HCT116 (cell line): Measurements from ENCODE around the gene SSRP1. TPM values are rescaled to one million over a fixed set of nuclear protein-coding genes. Genes with fewer than 3 reads are reported as not detected.

Experiments
- ATAC-seq: fragments of 200-7000 bp; cut with Tn5 transposase; 2 replicates; pipeline ENCODE4 v1.9.1; 2020; ENCODE audit warnings: mild to moderate bottlenecking, moderate library complexity
- BruUV-seq: library from RNA; stranded (reverse); fragments of 400-500 nt; replicated peaks from 2 replicates; lab custom pipeline; 2021; lab: Mats Ljungman, UMichigan
- CTCF ChIA-PET: fragments of 300-600 bp; sonication (Branson Sonifier 250); formaldehyde crosslinking; loops from one replicate; lab custom pipeline; 2021; ENCODE audit warnings: antibody characterized with exemption; lab: Charles Lee
- POLR2A ChIA-PET: fragments of 300-600, 350-600 bp; sonication (Branson Sonifier 250); formaldehyde crosslinking; loops from one replicate; lab custom pipeline; 2021; ENCODE audit warnings: antibody characterized with exemption; lab: Charles Lee
- RAD21 ChIA-PET, 2 experiments: fragments of 300-600 bp; sonication (Branson Sonifier 250); formaldehyde crosslinking; loops; one replicate each; lab custom pipeline; 2023; ENCODE audit warnings: low total read pairs in 2 of 2; ENCODE audit not compliant: uncharacterized antibody in 2 of 2, unreplicated experiment in 2 of 2, low non-redundant PET in 1 of 2; lab: Charles Lee
- DNase-seq: peaks from one replicate; pipeline ENCODE4 v3.0.0-alpha.2; 2010; ENCODE audit warnings: low read depth, low spot score
- H2AFZ ChIP-seq: fragments of 200-600 bp; shearing (Covaris generic), sonication (generic); 2 replicates; pipeline ENCODE4 v1.6.1; 2017; ENCODE audit warnings: low read depth, mixed run types, mixed read lengths, antibody characterized with exemption, low read length; ENCODE audit not compliant: poor library complexity, severe bottlenecking
- H3K27ac ChIP-seq: 2 replicates; pipeline ENCODE4 v1.5.1; 2012; ENCODE audit warnings: low read depth, low read length
- H3K27me3 ChIP-seq: fragments of 200-600 bp; sonication (generic); 2 replicates; pipeline ENCODE4 v1.6.1; 2016; ENCODE audit warnings: mixed run types, low read length, mixed read lengths; ENCODE audit not compliant: insufficient read depth
- H3K36me3 ChIP-seq, 2 experiments: fragments of 200-500 bp in 1 of 2; fragments of 200-600 bp in 1 of 2; sonication (Bioruptor generic) in 1 of 2; sonication (generic) in 1 of 2; 2 replicates each; pipeline versions ENCODE4 v1.5.1 to v1.6.1; 2014 to 2016; ENCODE audit warnings: low read length in 2 of 2, inconsistent platforms in 1 of 2, mixed read lengths in 1 of 2, mixed run types in 1 of 2; ENCODE audit not compliant: insufficient read depth in 2 of 2, control insufficient read depth in 1 of 2
- H3K4me1 ChIP-seq, 2 experiments: fragments of 200-600 bp in 1 of 2; sonication (generic) in 1 of 2; 2 replicates each; pipeline versions ENCODE4 v1.5.1 to v1.6.1; 2012 to 2017; ENCODE audit warnings: low read length in 2 of 2, inconsistent platforms in 1 of 2, mild to moderate bottlenecking in 1 of 2, mixed read lengths in 1 of 2, mixed run types in 1 of 2, moderate library complexity in 1 of 2; ENCODE audit not compliant: insufficient read depth in 2 of 2, control insufficient read depth in 1 of 2
- H3K4me2 ChIP-seq: fragments of 200-600 bp; sonication (generic); 2 replicates; pipeline ENCODE4 v1.6.1; 2017; ENCODE audit warnings: mixed run types, low read length, mixed read lengths
- H3K4me3 ChIP-seq, 2 experiments: fragments of 200-600 bp in 1 of 2; sonication (generic) in 1 of 2; replicated peaks in 1 of 2; 2 replicates each; pipeline ENCODE4 v1.5.1; 2011 to 2016; ENCODE audit warnings: low read length in 2 of 2, control low read depth in 1 of 2, low read depth in 1 of 2, mild to moderate bottlenecking in 1 of 2, mixed read lengths in 1 of 2, mixed run types in 1 of 2
- H3K79me2 ChIP-seq: fragments of 200-600 bp; sonication (generic); 2 replicates; pipeline ENCODE4 v1.6.1; 2017; ENCODE audit warnings: mild to moderate bottlenecking, mixed run types, low read length, moderate library complexity, mixed read lengths; ENCODE audit not compliant: insufficient read depth
- H3K9ac ChIP-seq: fragments of 200-600 bp; sonication (generic); 2 replicates; pipeline ENCODE4 v1.6.1; 2016; ENCODE audit warnings: low read length, mixed read lengths
- H3K9me2 ChIP-seq: fragments of 200-600 bp; sonication (generic), shearing (Covaris generic); 2 replicates; pipeline ENCODE4 v1.6.1; 2017; ENCODE audit warnings: mixed run types, mild to moderate bottlenecking, moderate library complexity; ENCODE audit not compliant: insufficient read depth
- H3K9me3 ChIP-seq, 2 experiments: fragments of 200-500 bp in 1 of 2; fragments of 200-600 bp in 1 of 2; sonication (Bioruptor generic) in 1 of 2; sonication (generic) in 1 of 2; 2 replicates each; pipeline ENCODE4 v1.6.1; 2014 to 2017; ENCODE audit warnings: low read length in 2 of 2, mixed read lengths in 2 of 2, inconsistent platforms in 1 of 2, low read depth in 1 of 2, mild to moderate bottlenecking in 1 of 2, mixed run types in 1 of 2, moderate library complexity in 1 of 2; ENCODE audit not compliant: control insufficient read depth in 1 of 2, insufficient read depth in 1 of 2
- H4K20me1 ChIP-seq: fragments of 200-600 bp; sonication (generic), shearing (Covaris generic); 2 replicates; pipeline ENCODE4 v1.6.1; 2017; ENCODE audit warnings: mixed run types, mild to moderate bottlenecking, moderate library complexity; ENCODE audit not compliant: insufficient read depth
- CEBPB ChIP-seq: IDR thresholded peaks from 2 replicates; pipeline ENCODE4 v1.6.1; 2012; ENCODE audit warnings: low read depth
- ELF1 ChIP-seq: IDR thresholded peaks from 2 replicates; pipeline ENCODE4 v1.6.1; 2012; ENCODE audit warnings: low read depth, borderline replicate concordance
- EZH2phosphoT487 ChIP-seq: fragments of 200-600 bp; IDR thresholded peaks from 2 replicates; pipeline ENCODE4 v1.6.1; 2018; ENCODE audit warnings: antibody characterized with exemption, borderline replicate concordance
- FOSL1 ChIP-seq: IDR thresholded peaks from 2 replicates; pipeline ENCODE4 v1.6.1; 2012; ENCODE audit warnings: low read depth
- JUND ChIP-seq: IDR thresholded peaks from 2 replicates; pipeline ENCODE4 v1.6.1; 2012
- POLR2A ChIP-seq: IDR thresholded peaks from 2 replicates; pipeline ENCODE4 v1.7.0; 2011; ENCODE audit warnings: borderline replicate concordance; ENCODE audit not compliant: insufficient read depth, insufficient read length; ENCODE audit errors: extremely low read depth
- POLR2AphosphoS5 ChIP-seq: IDR thresholded peaks from 2 replicates; pipeline ENCODE4 v1.6.1; 2011; ENCODE audit warnings: mild to moderate bottlenecking, low read depth, low read length, moderate library complexity
- RAD21 ChIP-seq: IDR thresholded peaks from 2 replicates; pipeline ENCODE4 v1.6.1; 2012; ENCODE audit warnings: low read depth, mild to moderate bottlenecking
- SIN3A ChIP-seq: IDR thresholded peaks from 2 replicates; pipeline ENCODE4 v1.6.1; 2012; ENCODE audit warnings: low read depth
- SP1 ChIP-seq: IDR thresholded peaks from 2 replicates; pipeline ENCODE4 v1.6.1; 2012; ENCODE audit warnings: low read depth
- SRF ChIP-seq: IDR thresholded peaks from 2 replicates; pipeline ENCODE4 v1.6.1; 2012; ENCODE audit warnings: low read depth
- TCF7L2 ChIP-seq: IDR thresholded peaks from 2 replicates; pipeline ENCODE4 v1.7.0; 2011; ENCODE audit warnings: borderline replicate concordance, inconsistent platforms; ENCODE audit not compliant: insufficient read depth, insufficient read length; ENCODE audit errors: extremely low read depth
- YY1 ChIP-seq: IDR thresholded peaks from 2 replicates; pipeline ENCODE4 v1.6.1; 2011; ENCODE audit warnings: low read length, low read depth, moderate library complexity, mild to moderate bottlenecking; ENCODE audit not compliant: insufficient replicate concordance; ENCODE audit errors: extremely low read depth
- ZFX ChIP-seq: fragments of 450-650 bp; IDR thresholded peaks from 2 replicates; pipeline ENCODE4 v1.6.1; 2017
- ZNF274 ChIP-seq: fragments of 200-500 bp; sonication (Bioruptor generic); IDR thresholded peaks from 2 replicates; pipeline ENCODE4 v1.6.1; 2014; ENCODE audit warnings: mild to moderate bottlenecking, low read depth, low read length, inconsistent platforms
- intact Hi-C: fragments of 100-400 bp; cut with micrococcal nuclease; formaldehyde crosslinking; loops from 2 replicates; pipeline ENCODE4 v1.10.0; 2022
- total RNA-seq: library from RNA; stranded (reverse); gene quantifications from one replicate; pipeline ENCODE4 v1.2.1, GENCODE V29; 2021; ENCODE audit not compliant: unreplicated experiment
- TF ChIP-seq, protein P1 (sequence below): IDR thresholded peaks from 2 replicates; pipeline ENCODE4 v1.6.1; 2011; ENCODE audit warnings: mild to moderate bottlenecking, low read length, moderate library complexity; ENCODE audit not compliant: insufficient replicate concordance; ENCODE audit errors: extremely low read depth
- TF ChIP-seq, protein P2 (sequence below): IDR thresholded peaks from 2 replicates; pipeline ENCODE4 v1.6.1; 2012
- TF ChIP-seq, protein P3 (sequence below): IDR thresholded peaks from 2 replicates; pipeline ENCODE4 v1.6.1; 2012; ENCODE audit warnings: low read depth

Gene SSRP1
- total RNA-seq, 1 experiment from 2014 or later = 260 TPM

DNA sequence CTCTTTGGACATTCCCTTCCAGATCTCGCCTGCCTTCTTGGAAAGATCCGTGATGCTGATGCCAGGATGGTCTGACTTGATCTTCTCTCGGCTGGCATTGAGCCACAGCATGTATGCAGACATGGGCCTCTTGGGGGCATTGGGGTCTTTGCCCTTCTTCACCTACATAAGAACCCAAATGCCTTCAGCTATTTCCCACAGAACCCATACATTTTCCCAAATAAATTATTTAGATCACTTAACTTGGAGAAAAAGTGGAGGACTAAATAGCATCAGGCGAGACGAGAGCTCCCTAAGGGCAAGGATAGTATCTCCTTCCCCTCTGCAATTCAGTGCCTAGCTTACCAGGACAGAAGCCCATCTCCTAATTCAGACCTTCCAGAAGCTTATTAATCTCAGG lies 8.0 kb downstream of the SSRP1 start:
- H3K27ac ChIP-seq = no peak overlapping the region
- no peak overlapping the region for H3K4me3 ChIP-seq
- BruUV-seq = no TSS peak
- H3K36me3 ChIP-seq = peaks cover 46 to 70% of the 10 kb centered on the region in 2 experiments
- no peak overlapping the region for H3K4me2 ChIP-seq
- H3K9me2 ChIP-seq = no peaks in the 10 kb centered on the region
- RAD21 ChIA-PET = no interaction called here
- ATAC-seq (no peak), DNase-seq (no peak)
- TF ChIP-seq JUND = no peak
- no peak for TF ChIP-seq YY1
- no peak for TF ChIP-seq ELF1
- no peak for TF ChIP-seq POLR2AphosphoS5
- TF ChIP-seq SIN3A = no peak
- no peak for TF ChIP-seq EZH2phosphoT487
- no peak for TF ChIP-seq TCF7L2
- TF ChIP-seq, protein P1, sequence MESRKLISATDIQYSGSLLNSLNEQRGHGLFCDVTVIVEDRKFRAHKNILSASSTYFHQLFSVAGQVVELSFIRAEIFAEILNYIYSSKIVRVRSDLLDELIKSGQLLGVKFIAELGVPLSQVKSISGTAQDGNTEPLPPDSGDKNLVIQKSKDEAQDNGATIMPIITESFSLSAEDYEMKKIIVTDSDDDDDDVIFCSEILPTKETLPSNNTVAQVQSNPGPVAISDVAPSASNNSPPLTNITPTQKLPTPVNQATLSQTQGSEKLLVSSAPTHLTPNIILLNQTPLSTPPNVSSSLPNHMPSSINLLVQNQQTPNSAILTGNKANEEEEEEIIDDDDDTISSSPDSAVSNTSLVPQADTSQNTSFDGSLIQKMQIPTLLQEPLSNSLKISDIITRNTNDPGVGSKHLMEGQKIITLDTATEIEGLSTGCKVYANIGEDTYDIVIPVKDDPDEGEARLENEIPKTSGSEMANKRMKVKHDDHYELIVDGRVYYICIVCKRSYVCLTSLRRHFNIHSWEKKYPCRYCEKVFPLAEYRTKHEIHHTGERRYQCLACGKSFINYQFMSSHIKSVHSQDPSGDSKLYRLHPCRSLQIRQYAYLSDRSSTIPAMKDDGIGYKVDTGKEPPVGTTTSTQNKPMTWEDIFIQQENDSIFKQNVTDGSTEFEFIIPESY = no peak
- no peak for TF ChIP-seq POLR2A
- TF ChIP-seq CEBPB = no peak
- TF ChIP-seq RAD21 = no peak
- TF ChIP-seq, protein P2, sequence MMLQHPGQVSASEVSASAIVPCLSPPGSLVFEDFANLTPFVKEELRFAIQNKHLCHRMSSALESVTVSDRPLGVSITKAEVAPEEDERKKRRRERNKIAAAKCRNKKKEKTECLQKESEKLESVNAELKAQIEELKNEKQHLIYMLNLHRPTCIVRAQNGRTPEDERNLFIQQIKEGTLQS = no peak
- TF ChIP-seq, protein P3, sequence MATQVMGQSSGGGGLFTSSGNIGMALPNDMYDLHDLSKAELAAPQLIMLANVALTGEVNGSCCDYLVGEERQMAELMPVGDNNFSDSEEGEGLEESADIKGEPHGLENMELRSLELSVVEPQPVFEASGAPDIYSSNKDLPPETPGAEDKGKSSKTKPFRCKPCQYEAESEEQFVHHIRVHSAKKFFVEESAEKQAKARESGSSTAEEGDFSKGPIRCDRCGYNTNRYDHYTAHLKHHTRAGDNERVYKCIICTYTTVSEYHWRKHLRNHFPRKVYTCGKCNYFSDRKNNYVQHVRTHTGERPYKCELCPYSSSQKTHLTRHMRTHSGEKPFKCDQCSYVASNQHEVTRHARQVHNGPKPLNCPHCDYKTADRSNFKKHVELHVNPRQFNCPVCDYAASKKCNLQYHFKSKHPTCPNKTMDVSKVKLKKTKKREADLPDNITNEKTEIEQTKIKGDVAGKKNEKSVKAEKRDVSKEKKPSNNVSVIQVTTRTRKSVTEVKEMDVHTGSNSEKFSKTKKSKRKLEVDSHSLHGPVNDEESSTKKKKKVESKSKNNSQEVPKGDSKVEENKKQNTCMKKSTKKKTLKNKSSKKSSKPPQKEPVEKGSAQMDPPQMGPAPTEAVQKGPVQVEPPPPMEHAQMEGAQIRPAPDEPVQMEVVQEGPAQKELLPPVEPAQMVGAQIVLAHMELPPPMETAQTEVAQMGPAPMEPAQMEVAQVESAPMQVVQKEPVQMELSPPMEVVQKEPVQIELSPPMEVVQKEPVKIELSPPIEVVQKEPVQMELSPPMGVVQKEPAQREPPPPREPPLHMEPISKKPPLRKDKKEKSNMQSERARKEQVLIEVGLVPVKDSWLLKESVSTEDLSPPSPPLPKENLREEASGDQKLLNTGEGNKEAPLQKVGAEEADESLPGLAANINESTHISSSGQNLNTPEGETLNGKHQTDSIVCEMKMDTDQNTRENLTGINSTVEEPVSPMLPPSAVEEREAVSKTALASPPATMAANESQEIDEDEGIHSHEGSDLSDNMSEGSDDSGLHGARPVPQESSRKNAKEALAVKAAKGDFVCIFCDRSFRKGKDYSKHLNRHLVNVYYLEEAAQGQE = no peak
- TF ChIP-seq ZNF274 = no peak
- TF ChIP-seq ZFX = no peak
- TF ChIP-seq SP1 = no peak
- TF ChIP-seq SRF = no peak
- TF ChIP-seq FOSL1 = no peak
- H3K9me3 ChIP-seq = no peaks in the 10 kb centered on the region
- POLR2A ChIA-PET = no interaction called here
- H2AFZ ChIP-seq = no peak overlapping the region
- no peaks in the 10 kb centered on the region for H4K20me1 ChIP-seq
- H3K79me2 ChIP-seq = peaks cover 64% of the 10 kb centered on the region
- H3K9ac ChIP-seq = no peak overlapping the region
- peaks cover 17 to 35% of the 10 kb centered on the region in 2 experiments for H3K4me1 ChIP-seq
- no peaks in the 10 kb centered on the region for H3K27me3 ChIP-seq
- intact Hi-C loops = no loop called here
- CTCF ChIA-PET = no interaction called here
